RPMI7951 (cell line): ENCODE results near the gene GUCA1A. TPM values are rescaled to one million over a fixed set of nuclear protein-coding genes. Genes with fewer than 3 reads are reported as not detected.
"Not testable (repeated sequence)": the region's sequence is repeated elsewhere in the genome, so short reads cannot be mapped to it uniquely, and the experiment has no call there.

Source experiments
- DNase-seq: peaks from one replicate; pipeline ENCODE4 v3.0.0-alpha.2; 2012; ENCODE audit warnings: low read depth
- total RNA-seq: library from RNA; depleted of rRNA; stranded (reverse); fragments of >200 nt; shearing (Covaris generic); gene quantifications from 2 replicates; pipeline ENCODE4 v1.2.3, GENCODE V29; 2014

Gene GUCA1A
- total RNA-seq, 1 experiment from 2014 or later, result not detected

GRCh38 chr6:42177514-42178364 is 4.6 kb downstream of the GUCA1A start:
- DNase-seq, result no peak

GRCh38 chr6:42179261-42179944 is 6.2 kb downstream of the GUCA1A start:
- DNase-seq, result no peak

GRCh38 chr6:42179945-42180313 is 6.8 kb downstream of the GUCA1A start:
- no peak for DNase-seq

- no peak for DNase-seq
These were observed 8.9 kb downstream of the GUCA1A start for GRCh38 chr6:42182101-42182500.

GRCh38 chr6:42184475-42184874 is 11.3 kb downstream of the GUCA1A start:
- no peak for DNase-seq

GRCh38 chr6:42185597-42185996 is 12.4 kb downstream of the GUCA1A start:
- no peak for DNase-seq

- no peak for DNase-seq
These were observed 15.2 kb downstream of the GUCA1A start for GRCh38 chr6:42188406-42188805.

- peak; percentile 54 for DNase-seq
These were observed 17.5 kb downstream of the GUCA1A start for GRCh38 chr6:42190554-42191183.

GRCh38 chr6:42192385-42192784 is 19.2 kb downstream of the GUCA1A start:
- DNase-seq, result not testable (repeated sequence)

- no peak for DNase-seq
These were observed 20.3 kb downstream of the GUCA1A start for GRCh38 chr6:42193491-42193894.

GRCh38 chr6:42194056-42194455 is 20.9 kb downstream of the GUCA1A start:
- no peak for DNase-seq

GRCh38 chr6:42195415-42195814 is 22.3 kb downstream of the GUCA1A start:
- no peak for DNase-seq

- DNase-seq, result peak; percentile 82
These were observed 24.6 kb downstream of the GUCA1A start for GRCh38 chr6:42197555-42198362.

GRCh38 chr6:42199106-42199981 is 26.2 kb downstream of the GUCA1A start:
- DNase-seq, result peak; percentile 68

- peak; percentile 73 for DNase-seq
These were observed 26.9 kb downstream of the GUCA1A start for GRCh38 chr6:42200035-42200434.

- DNase-seq, result no peak
These were observed 28.2 kb downstream of the GUCA1A start for GRCh38 chr6:42201382-42201781.

- not testable (repeated sequence) for DNase-seq
These were observed 29.2 kb downstream of the GUCA1A start for GRCh38 chr6:42202131-42202915.

- no peak for DNase-seq
These were observed 30.0 kb downstream of the GUCA1A start for GRCh38 chr6:42203183-42203582.

- DNase-seq, result no peak
These were observed 31.7 kb downstream of the GUCA1A start for GRCh38 chr6:42204768-42205282.

- DNase-seq, result not testable (repeated sequence)
These were observed 34.4 kb downstream of the GUCA1A start for GRCh38 chr6:42207559-42207958.
